Measurements from ENCODE around the gene BDH2. TPM values are rescaled to one million over a fixed set of nuclear protein-coding genes. Genes with fewer than 3 reads are reported as not detected.

The BDH2 gene
- total and polyA plus RNA-seq, 2 of the 4 experiments (the other 2 are of a cell fraction) = 49.7 to 52.2 TPM

DNA sequence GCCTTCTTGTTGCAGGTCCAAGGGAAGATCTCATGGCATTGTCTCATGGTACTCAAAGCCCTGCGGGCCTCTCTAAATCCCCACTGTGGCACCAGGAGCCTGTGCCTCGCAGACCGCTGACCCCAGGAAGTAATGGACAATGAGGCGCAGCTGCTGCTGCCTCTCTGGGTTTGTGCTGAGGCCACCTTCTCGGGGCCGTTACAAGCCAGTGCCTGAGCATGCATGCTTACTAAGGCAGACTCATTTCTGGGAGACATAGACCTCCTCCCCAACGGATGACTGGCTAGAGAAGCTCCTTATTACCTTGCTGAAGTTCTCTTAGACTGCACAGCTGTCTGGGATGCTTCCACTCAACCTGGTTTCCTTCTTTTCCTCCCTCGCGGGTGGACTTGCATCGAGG lies 1.3 kb downstream of the BDH2 start:
- 73% methylated on average over 7 of the region's 10 CpGs; no CpG with 5 or more reads in 1 of the 2 experiments for WGBS, 2 experiments (ENCODE audit: extremely low coverage in 2 of 2, insufficient read length in 1 of 2)
- in situ Hi-C loops (cut with MboI; ENCODE audit: low sequenced_read_pairs) (loop anchor here (10.0 kb wide), 1 partner anchor 654 kb away; no protein-coding TSS in a partner anchor), dilution Hi-C loops (cut with HindIII; ENCODE audit: low sequenced_read_pairs, unreplicated experiment) (no loop called here), intact Hi-C loops (cut with micrococcal nuclease) (loop anchor here (2.0 to 10.0 kb wide), 4 partner anchors 80 to 754 kb away; partner anchors contain the start of genes SLC39A8 and SLC9B1)
- Histone ChIP-seq H3K4ac (ENCODE audit: low read depth, low read length) (peak overlapping the region; percentile 43; the same call in 1 of the 2 replicates), H3K4me1 (ENCODE audit: control insufficient read depth, insufficient read depth, low read length) (peaks cover 5% of the 10 kb centered on the region), H2AFZ (replicated peaks; ENCODE audit: low read length, poor library complexity) (peak overlapping the region; percentile 38), H2BK5ac (ENCODE audit: low read depth, low read length, poor library complexity, severe bottlenecking) (peak overlapping the region; percentile 17), H4K8ac (ENCODE audit: low read depth in 2 of 2, low read length in 2 of 2) (no peak overlapping the region), H4K91ac (ENCODE audit: insufficient read depth, low read depth, low read length) (no peak overlapping the region), H3K14ac (replicated peaks; ENCODE audit: low read depth, low read length) (no peak overlapping the region; the same call in 1 of the 2 replicates), H3K9me3 (ENCODE audit: control insufficient read depth, insufficient read depth, low read length) (no peaks in the 10 kb centered on the region), H2BK15ac (ENCODE audit: low read depth, low read length) (no peak overlapping the region), H3K23ac (ENCODE audit: low read depth, low read length) (peak overlapping the region; percentile 67; the same call in 1 of the 2 replicates), H2BK120ac (ENCODE audit: low read depth, low read length) (no peak overlapping the region), H3K56ac (ENCODE audit: extremely low read depth, insufficient read depth, low read length) (no peak overlapping the region), H3K4me3 (ENCODE audit: insufficient read depth, low read depth, low read length) (peak overlapping the region; percentile 11; the same call in 1 of the 2 replicates), H2AK9ac (replicated peaks; ENCODE audit: low read depth, low read length, poor library complexity) (no peak overlapping the region), H3K4me2 (ENCODE audit: low read depth, low read length) (peak overlapping the region; percentile 99), H3K36me3 (ENCODE audit: control insufficient read depth, insufficient read depth, low read length) (peaks cover 2% of the 10 kb centered on the region; the same call in 1 of the 2 replicates), H3K9ac (ENCODE audit: low read depth, low read length) (peak overlapping the region; percentile 36), H4K20me1 (ENCODE audit: insufficient read depth, low read length) (no peaks in the 10 kb centered on the region), H3K9me1 (ENCODE audit: insufficient read depth, low read length) (peaks cover 4% of the 10 kb centered on the region), H2AK5ac (ENCODE audit: low read depth, low read length) (no peak overlapping the region), H3K18ac (ENCODE audit: low read depth, low read length) (no peak overlapping the region), H3K27ac (ENCODE audit: insufficient read depth, low read length) (peak overlapping the region; percentile 30; the same call in 1 of the 2 replicates), H3K27me3 (ENCODE audit: control insufficient read depth, insufficient read depth, low read length) (no peaks in the 10 kb centered on the region), H4K5ac (ENCODE audit: low read depth, low read length) (no peak overlapping the region), H3K79me1 (ENCODE audit: low read depth in 1 of 2, low read length in 2 of 2) (peaks cover 15 to 21% of the 10 kb centered on the region in 2 experiments), H2BK20ac (ENCODE audit: low read depth, low read length) (no peak overlapping the region)
- no TSS peak for BruUV-seq (replicated peaks)
- no peak for TF ChIP-seq CHD1 (IDR thresholded peaks at IDR 0.05; ENCODE audit: low read depth, low read length)
- TF ChIP-seq, protein P1, sequence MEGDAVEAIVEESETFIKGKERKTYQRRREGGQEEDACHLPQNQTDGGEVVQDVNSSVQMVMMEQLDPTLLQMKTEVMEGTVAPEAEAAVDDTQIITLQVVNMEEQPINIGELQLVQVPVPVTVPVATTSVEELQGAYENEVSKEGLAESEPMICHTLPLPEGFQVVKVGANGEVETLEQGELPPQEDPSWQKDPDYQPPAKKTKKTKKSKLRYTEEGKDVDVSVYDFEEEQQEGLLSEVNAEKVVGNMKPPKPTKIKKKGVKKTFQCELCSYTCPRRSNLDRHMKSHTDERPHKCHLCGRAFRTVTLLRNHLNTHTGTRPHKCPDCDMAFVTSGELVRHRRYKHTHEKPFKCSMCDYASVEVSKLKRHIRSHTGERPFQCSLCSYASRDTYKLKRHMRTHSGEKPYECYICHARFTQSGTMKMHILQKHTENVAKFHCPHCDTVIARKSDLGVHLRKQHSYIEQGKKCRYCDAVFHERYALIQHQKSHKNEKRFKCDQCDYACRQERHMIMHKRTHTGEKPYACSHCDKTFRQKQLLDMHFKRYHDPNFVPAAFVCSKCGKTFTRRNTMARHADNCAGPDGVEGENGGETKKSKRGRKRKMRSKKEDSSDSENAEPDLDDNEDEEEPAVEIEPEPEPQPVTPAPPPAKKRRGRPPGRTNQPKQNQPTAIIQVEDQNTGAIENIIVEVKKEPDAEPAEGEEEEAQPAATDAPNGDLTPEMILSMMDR (conservative IDR thresholded peaks at IDR 0.05; ENCODE audit: low read depth, low read length) = no peak
- no peak for TF ChIP-seq MXI1 (IDR thresholded peaks at IDR 0.05; ENCODE audit: borderline replicate concordance, low read depth, low read length)
- no peak for TF ChIP-seq RFX5 (IDR thresholded peaks at IDR 0.05; ENCODE audit: low read depth, low read length)
- no peak for TF ChIP-seq RCOR1 (IDR thresholded peaks at IDR 0.05; ENCODE audit: insufficient replicate concordance, low read length)
- TF ChIP-seq MAFK (IDR thresholded peaks at IDR 0.05; ENCODE audit: low read depth, low read length) = no peak
- POLR2A ChIA-PET (ENCODE audit: unreplicated experiment) = no interaction called here
- peak; percentile 21 for ATAC-seq (ENCODE audit: low read depth)
- CTCF ChIA-PET = no interaction called here
- DNase-seq = peak; percentile 4

Data from IMR-90 (cell line).